ENCODE measurements around the gene ZNF653.

Gene ZNF653

DNA sequence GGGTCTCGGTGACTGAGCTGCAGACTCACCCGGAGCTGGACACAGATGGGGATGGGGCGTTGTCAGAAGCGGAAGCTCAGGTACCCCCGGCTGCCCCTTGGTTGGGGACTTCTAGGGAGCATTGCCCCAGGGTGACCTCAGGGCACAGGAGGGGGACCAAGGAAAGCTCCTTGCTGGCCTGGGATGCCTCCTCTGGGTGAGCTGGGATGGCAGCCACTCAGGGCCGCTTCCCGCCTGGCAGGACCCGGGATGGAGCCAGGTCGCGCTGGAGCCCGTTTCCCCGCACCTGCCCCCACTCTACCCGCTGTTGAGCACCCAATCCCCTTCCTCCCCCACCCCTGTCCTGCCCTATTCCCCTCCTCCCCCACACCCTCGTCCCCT is 59.4 kb downstream of the ZNF653 start:
- no peak for DNase-seq (ENCODE audit: low read depth in 1 of 2, low spot score in 1 of 2)
- TF ChIP-seq SPI1 (IDR thresholded peaks at IDR 0.05; ENCODE audit: borderline replicate concordance, low read depth) (no peak), GABPA (IDR thresholded peaks at IDR 0.05; ENCODE audit: low read depth) (no peak), POLR2AphosphoS5 (IDR thresholded peaks at IDR 0.05; ENCODE audit: low read depth) (no peak)
- TF ChIP-seq, protein P1, sequence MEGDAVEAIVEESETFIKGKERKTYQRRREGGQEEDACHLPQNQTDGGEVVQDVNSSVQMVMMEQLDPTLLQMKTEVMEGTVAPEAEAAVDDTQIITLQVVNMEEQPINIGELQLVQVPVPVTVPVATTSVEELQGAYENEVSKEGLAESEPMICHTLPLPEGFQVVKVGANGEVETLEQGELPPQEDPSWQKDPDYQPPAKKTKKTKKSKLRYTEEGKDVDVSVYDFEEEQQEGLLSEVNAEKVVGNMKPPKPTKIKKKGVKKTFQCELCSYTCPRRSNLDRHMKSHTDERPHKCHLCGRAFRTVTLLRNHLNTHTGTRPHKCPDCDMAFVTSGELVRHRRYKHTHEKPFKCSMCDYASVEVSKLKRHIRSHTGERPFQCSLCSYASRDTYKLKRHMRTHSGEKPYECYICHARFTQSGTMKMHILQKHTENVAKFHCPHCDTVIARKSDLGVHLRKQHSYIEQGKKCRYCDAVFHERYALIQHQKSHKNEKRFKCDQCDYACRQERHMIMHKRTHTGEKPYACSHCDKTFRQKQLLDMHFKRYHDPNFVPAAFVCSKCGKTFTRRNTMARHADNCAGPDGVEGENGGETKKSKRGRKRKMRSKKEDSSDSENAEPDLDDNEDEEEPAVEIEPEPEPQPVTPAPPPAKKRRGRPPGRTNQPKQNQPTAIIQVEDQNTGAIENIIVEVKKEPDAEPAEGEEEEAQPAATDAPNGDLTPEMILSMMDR (IDR thresholded peaks at IDR 0.05; ENCODE audit: insufficient read depth, low read length): no peak
- TF ChIP-seq, protein P2, sequence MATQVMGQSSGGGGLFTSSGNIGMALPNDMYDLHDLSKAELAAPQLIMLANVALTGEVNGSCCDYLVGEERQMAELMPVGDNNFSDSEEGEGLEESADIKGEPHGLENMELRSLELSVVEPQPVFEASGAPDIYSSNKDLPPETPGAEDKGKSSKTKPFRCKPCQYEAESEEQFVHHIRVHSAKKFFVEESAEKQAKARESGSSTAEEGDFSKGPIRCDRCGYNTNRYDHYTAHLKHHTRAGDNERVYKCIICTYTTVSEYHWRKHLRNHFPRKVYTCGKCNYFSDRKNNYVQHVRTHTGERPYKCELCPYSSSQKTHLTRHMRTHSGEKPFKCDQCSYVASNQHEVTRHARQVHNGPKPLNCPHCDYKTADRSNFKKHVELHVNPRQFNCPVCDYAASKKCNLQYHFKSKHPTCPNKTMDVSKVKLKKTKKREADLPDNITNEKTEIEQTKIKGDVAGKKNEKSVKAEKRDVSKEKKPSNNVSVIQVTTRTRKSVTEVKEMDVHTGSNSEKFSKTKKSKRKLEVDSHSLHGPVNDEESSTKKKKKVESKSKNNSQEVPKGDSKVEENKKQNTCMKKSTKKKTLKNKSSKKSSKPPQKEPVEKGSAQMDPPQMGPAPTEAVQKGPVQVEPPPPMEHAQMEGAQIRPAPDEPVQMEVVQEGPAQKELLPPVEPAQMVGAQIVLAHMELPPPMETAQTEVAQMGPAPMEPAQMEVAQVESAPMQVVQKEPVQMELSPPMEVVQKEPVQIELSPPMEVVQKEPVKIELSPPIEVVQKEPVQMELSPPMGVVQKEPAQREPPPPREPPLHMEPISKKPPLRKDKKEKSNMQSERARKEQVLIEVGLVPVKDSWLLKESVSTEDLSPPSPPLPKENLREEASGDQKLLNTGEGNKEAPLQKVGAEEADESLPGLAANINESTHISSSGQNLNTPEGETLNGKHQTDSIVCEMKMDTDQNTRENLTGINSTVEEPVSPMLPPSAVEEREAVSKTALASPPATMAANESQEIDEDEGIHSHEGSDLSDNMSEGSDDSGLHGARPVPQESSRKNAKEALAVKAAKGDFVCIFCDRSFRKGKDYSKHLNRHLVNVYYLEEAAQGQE (IDR thresholded peaks at IDR 0.05; ENCODE audit: insufficient replicate concordance, low read depth): no peak
- Histone ChIP-seq H3K4me3 (replicated peaks; ENCODE audit: insufficient read depth, low read length) (no peak overlapping the region), H3K27me3 (ENCODE audit: insufficient read depth, poor library complexity, severe bottlenecking) (no peaks in the 10 kb centered on the region), H3K27ac (replicated peaks) (no peak overlapping the region)

DNA sequence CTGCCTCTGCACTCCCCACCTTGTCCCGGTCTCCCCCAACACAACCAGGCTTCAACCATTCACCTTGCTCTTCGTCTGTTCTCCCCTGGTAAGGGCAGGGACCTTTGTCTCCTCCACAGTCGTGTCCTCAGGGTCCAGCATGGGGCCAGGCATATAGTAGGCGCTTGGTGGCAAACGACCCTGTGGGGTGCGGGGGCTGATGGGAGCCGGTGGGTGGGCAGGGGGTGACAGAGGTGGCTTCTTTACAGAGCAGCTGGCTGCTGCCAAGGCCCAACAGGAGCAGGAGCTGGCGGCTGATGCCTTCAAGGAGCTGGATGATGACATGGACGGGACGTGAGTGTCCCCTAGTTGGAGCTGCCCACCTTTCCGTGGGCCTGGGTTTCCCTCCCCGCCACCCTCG is 60.5 kb downstream of the ZNF653 start:
- no peak overlapping the region for H3K27ac ChIP-seq (replicated peaks)
- no peaks in the 10 kb centered on the region for H3K27me3 ChIP-seq (ENCODE audit: insufficient read depth, poor library complexity, severe bottlenecking)
- H3K4me3 ChIP-seq (replicated peaks; ENCODE audit: insufficient read depth, low read length): no peak overlapping the region
- DNase-seq (ENCODE audit: low read depth in 1 of 2, low spot score in 1 of 2): no peak
- no peak for TF ChIP-seq GABPA (IDR thresholded peaks at IDR 0.05; ENCODE audit: low read depth)
- TF ChIP-seq POLR2AphosphoS5 (IDR thresholded peaks at IDR 0.05; ENCODE audit: low read depth): no peak
- TF ChIP-seq, protein P1 (IDR thresholded peaks at IDR 0.05; ENCODE audit: insufficient read depth, low read length): no peak
- TF ChIP-seq, protein P2 (IDR thresholded peaks at IDR 0.05; ENCODE audit: insufficient replicate concordance, low read depth): no peak
- no peak for TF ChIP-seq SPI1 (IDR thresholded peaks at IDR 0.05; ENCODE audit: borderline replicate concordance, low read depth)

DNA sequence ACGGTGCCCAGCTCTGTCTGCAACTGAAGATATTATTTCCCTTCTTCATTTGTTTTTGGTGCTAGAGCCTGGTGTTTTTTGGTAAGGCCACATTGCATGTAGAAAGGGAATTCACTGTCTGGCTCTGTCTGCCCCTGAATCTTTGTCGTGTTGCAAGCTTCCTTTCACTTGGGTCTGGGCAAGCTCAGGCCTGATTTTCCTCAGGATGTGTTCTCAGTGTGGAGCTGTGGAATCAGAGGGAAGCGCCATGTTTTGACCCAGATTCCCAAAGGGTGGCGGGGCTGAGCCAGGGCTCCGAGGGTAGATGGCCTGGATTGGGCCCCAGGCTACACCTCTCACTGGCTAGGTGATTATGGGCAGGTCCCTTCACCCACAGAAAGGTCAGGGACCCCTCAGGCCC is 61.6 kb downstream of the ZNF653 start:
- TF ChIP-seq SPI1 (IDR thresholded peaks at IDR 0.05; ENCODE audit: borderline replicate concordance, low read depth): no peak
- Histone ChIP-seq H3K4me3 (replicated peaks; ENCODE audit: insufficient read depth, low read length) (no peak overlapping the region), H3K27ac (replicated peaks) (no peak overlapping the region), H3K27me3 (ENCODE audit: insufficient read depth, poor library complexity, severe bottlenecking) (no peaks in the 10 kb centered on the region)
- no peak for DNase-seq (ENCODE audit: low read depth in 1 of 2, low spot score in 1 of 2)

DNA sequence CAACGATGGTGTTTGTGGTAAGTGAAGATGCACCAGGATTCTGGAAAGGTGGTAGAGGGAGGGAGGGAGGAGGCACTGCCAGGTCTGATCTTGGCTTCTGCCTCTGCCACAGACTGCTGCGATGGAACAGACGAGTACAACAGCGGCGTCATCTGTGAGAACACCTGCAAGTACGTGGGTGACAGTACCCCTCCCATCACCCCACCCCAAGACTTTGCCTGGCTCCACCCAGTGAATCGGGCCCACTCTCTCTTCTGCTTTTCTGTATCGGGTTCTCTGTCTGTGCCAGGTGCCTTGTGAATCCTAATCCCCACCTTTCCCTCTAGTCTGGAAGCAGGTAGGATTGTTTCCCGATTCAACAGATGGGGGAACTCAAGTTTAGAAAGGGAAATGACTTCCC is 67.7 kb downstream of the ZNF653 start:
- no peak for DNase-seq (ENCODE audit: low read depth in 1 of 2, low spot score in 1 of 2)
- Histone ChIP-seq H3K27ac (replicated peaks) (no peak overlapping the region), H3K4me3 (replicated peaks; ENCODE audit: insufficient read depth, low read length) (no peak overlapping the region), H3K27me3 (ENCODE audit: insufficient read depth, poor library complexity, severe bottlenecking) (no peaks in the 10 kb centered on the region)
- TF ChIP-seq, protein P1 (IDR thresholded peaks at IDR 0.05; ENCODE audit: insufficient read depth, low read length): no peak
- TF ChIP-seq SPI1 (IDR thresholded peaks at IDR 0.05; ENCODE audit: borderline replicate concordance, low read depth): no peak
